Esophagus (tissue), 2 donors: ENCODE results near the gene PLOD3. TPM values are rescaled to one million over a fixed set of nuclear protein-coding genes. Genes with fewer than 3 reads are reported as not detected.
A peak's percentile ranks its signal among the peaks of the same experiment; 100 is the strongest.

Experiments
- H3K27ac ChIP-seq, 2 donors: one replicate each; pipeline ENCODE4 v1.5.1; 2013; ENCODE audit warnings: low read depth in 2 of 2, mild to moderate bottlenecking in 2 of 2, inconsistent platforms in 1 of 2, low read length in 1 of 2, moderate library complexity in 1 of 2
- H3K27me3 ChIP-seq, 2 donors: one replicate each; pipeline ENCODE4 v1.6.1; 2013; ENCODE audit warnings: low read length in 2 of 2, control low read depth in 1 of 2, mild to moderate bottlenecking in 1 of 2; ENCODE audit not compliant: insufficient read depth in 2 of 2, control insufficient read depth in 1 of 2
- H3K36me3 ChIP-seq, 2 donors: one replicate each; pipeline ENCODE4 v1.6.1; 2013; ENCODE audit warnings: low read length in 1 of 2; ENCODE audit not compliant: control insufficient read depth in 2 of 2, insufficient read depth in 2 of 2
- H3K4me1 ChIP-seq, 2 donors: one replicate each; pipeline ENCODE4 v1.6.1; 2013; ENCODE audit warnings: low read length in 1 of 2; ENCODE audit not compliant: control insufficient read depth in 2 of 2, insufficient read depth in 2 of 2
- H3K4me3 ChIP-seq, 2 donors: one replicate each; pipeline ENCODE4 v1.5.1; 2013; ENCODE audit warnings: low read length in 2 of 2, mild to moderate bottlenecking in 2 of 2, low read depth in 1 of 2, moderate library complexity in 1 of 2
- H3K9me3 ChIP-seq, 2 donors: one replicate each; pipeline ENCODE4 v1.6.1; 2013; ENCODE audit warnings: mild to moderate bottlenecking in 2 of 2, low read depth in 1 of 2, low read length in 1 of 2, moderate library complexity in 1 of 2; ENCODE audit not compliant: control insufficient read depth in 2 of 2, insufficient read depth in 1 of 2
- WGBS, 2 donors: extraction: QIAGEN DNeasy Blood & Tissue Kit; methylation state at CpG; one replicate each; pipeline ENCODE4 v1.1.7; 2013; 5-methylcytosine and 5-hydroxymethylcytosine counted together
- polyA plus RNA-seq, 2 donors: library from polyadenylated mRNA; stranded (reverse); fragments of 200-250 nt; gene quantifications; one replicate each; pipeline ENCODE4 v1.2.3, GENCODE V29; 2013
- donor health status: healthy with polysubstance abuse.
- donor health status: Bipolar disorder and iron deficiency.

Gene PLOD3
- polyA plus RNA-seq, 2 donors = 9.2 to 9.7 TPM

DNA sequence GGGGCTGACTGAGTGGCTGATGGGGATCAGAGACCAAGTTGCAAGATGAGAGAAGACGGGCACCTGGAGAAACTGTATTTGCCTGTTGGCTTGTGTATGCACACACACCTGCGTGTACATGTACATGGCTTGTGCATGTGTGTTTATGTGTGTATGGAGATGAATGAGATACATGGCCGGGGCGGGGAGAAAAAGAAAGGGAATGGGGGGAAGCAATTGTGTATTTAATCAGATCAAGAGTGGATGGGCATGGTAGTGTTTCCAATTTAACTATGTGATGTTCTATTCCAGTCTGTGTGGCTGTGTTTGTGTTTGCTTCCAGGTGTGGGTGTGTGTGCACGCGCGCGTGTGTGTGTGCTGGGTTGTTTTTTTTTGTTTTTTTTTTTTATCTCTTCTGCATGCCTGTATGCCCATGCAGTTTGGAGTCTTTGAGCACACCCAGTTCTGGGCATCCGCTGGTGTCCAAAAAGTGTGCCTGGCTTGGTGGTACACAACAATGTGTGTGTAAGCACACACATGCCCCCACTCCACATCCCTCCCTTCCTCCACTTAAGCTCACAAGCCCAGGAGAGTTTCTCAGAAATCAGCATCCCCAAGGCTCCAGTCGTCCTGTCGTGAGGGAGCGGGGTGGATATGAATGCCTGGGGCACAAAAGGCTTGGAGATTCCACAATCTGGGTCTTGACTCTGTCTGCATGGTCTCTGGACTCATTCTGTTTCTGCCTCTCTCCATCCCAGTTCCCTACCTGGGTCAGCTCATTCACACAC, 49.6 kb downstream of the PLOD3 start:
- 3 to 4% methylated on average over 12 of the region's 12 CpGs for WGBS, 2 donors
- H3K36me3 ChIP-seq = no peaks in the 10 kb centered on the region
- H3K4me1 ChIP-seq = peaks cover 28 to 33% of the 10 kb centered on the region in 2 donors
- no peaks in the 10 kb centered on the region for H3K9me3 ChIP-seq
- no peak overlapping the region for H3K4me3 ChIP-seq
- peaks cover 5 to 33% of the 10 kb centered on the region in 2 donors for H3K27me3 ChIP-seq
- H3K27ac ChIP-seq = no peak overlapping the region

DNA sequence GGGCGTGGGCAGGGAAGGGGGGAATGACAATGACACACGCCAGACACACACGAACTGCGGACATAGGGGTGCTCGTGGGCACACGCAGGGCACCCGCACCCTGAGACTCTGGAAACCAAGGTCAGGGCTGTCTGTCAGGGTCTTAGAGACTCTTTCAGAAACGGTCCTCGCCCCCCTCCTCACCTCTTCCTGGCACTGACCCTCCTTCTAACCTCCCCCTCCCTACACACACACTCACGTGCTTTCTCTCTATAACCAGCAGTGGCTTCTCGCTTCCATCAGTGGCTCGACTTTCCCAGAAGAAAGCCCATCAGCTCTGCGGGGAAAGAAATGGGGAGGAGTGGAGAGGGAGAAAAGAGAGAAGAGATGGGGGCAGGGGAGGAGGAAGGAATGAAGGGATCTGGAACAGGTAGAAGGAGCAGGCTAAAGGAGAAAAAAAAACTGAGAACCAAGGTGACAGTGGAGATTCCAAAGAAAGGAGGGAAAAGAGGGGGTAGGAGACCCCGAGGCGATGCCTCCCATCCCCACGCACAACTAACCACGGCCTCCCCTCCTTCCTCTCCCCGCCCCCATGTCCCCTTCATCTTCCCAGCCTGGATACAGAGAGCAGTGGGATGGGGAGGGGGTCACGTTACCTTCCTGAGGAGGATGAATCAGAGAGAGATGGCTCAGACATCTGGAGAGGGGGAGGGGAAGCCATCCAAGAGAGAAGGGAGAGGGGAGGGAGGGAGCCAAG, 50.3 kb downstream of the PLOD3 start:
- peaks cover 25 to 33% of the 10 kb centered on the region in 2 donors for H3K4me1 ChIP-seq
- H3K27me3 ChIP-seq = peaks cover 2 to 26% of the 10 kb centered on the region in 2 donors
- WGBS, 2 donors = 1 to 3% methylated on average over 18 to 19 of the region's 19 CpGs
- no peak overlapping the region for H3K4me3 ChIP-seq
- H3K36me3 ChIP-seq = no peaks in the 10 kb centered on the region
- no peaks in the 10 kb centered on the region for H3K9me3 ChIP-seq
- H3K27ac ChIP-seq = no peak overlapping the region

DNA sequence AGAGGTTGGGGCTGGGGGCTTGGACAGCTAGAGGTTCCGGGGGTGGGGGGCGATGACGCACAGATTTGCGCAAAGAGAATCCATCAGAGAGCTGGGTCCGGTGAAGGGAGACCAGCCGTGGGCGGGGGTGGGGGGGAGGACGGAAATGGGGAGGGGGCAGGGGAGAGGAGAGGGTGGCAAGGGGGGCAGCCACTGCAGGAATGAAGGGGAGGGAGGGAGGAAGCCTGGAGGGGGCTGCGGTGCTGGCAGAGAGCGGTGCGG, 50.8 kb downstream of the PLOD3 start:
- Histone ChIP-seq H3K36me3 (no peaks in the 10 kb centered on the region), H3K4me1 (peaks cover 24 to 31% of the 10 kb centered on the region in 2 donors), H3K9me3 (no peaks in the 10 kb centered on the region), H3K4me3 (no peak overlapping the region), H3K27ac (no peak overlapping the region), H3K27me3 (peaks cover under 1 to 21% of the 10 kb centered on the region in 2 donors)
- 1 to 7% methylated on average over 10 to 11 of the region's 11 CpGs for WGBS, 2 donors

DNA sequence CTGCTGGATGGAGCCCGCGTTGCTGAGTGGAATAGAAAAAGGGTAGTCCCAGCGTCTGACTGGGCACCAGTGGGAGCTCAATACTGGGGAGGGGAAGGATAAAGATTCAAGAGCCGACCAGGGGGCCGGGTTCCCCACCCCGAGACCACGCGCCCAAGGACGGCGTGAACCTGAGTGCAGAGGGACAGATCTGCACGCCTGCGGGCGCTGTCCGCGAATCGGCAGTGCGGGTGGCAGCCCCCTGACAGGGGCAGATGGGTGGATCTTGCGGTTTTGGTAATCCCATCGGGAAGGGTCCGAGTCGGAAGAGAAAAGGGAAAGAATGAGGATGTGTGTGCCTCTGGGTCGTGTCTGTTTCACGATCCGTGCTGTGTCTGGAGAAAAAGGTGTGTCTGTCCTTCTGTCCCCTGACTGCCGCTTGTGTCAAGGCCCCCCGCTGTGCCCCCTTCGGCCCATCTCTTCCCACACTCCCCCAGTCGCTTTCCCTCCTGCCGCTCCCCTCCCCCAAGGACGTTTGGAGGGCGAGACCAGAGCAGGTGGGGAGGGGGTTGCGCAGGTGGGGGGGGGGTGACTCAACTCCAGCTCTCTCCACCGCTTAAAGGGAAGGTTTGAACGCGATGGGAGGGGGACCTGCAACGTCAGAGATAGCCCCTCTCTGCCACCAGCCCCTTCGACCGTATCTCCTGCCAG, 51.3 kb downstream of the PLOD3 start:
- Histone ChIP-seq H3K36me3 (no peaks in the 10 kb centered on the region), H3K27ac (no peak overlapping the region), H3K4me1 (peaks cover 24 to 31% of the 10 kb centered on the region in 2 donors), H3K4me3 (peak overlapping the region in 1 of 2 donors; percentile 3), H3K27me3 (peaks cover 0 to 20% of the 10 kb centered on the region in 2 donors), H3K9me3 (no peaks in the 10 kb centered on the region)
- WGBS, 2 donors = 1 to 2% methylated on average over 37 to 38 of the region's 38 CpGs

DNA sequence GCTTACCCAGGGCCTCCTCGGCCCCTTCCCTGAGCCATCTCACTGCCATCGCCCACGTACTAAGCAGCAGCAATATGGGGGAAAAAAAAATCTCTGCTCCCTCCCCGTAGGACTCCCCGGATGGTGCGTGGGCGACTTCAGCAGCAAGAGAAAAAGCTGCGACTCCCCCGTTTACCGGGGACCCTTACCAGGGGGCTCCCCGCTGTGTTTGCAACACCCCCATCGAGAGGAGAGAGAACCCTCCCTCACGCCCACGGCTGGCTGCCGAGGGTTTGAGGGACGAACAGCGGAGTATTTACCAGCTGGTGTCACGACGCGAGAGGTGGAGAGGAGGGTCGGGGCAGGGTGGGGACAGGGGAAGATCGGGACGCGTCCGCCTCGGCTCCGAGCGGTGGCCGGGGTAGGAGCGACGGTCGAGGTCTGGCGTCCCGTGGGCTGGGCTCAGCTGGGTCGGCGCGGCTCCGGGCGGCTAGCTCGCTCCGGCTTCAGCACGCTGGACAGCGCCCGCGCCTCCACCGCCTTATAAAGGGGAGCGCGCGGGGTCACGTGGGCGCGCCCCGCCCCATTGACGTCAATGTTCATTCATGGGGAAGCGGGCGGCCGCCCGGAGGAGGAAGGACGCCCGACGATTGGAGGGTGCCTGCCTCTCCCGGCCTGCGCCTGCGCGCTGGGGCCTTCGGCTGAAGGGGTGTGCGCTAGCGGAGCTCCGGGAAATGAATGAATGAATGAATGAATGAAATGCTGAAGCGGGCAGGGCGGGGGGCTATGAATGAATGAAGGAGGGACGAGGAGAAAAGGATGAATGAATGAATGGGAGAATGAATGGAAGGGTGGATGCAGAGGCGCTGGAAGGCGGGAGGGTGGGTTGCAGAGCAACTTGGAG, 52.1 kb downstream of the PLOD3 start, which contains the start of gene VGF:
VGF (minus strand) TSS at position 495 of the 883 bp plus-strand sequence. CDS start 726 bp downstream, outside the sequence.
- H3K4me3 ChIP-seq = peak within 1 kb of the TSS in 1 of 2 donors; percentile 3
- 3% methylated on average over 74 of the region's 74 CpGs for WGBS, 2 donors

DNA sequence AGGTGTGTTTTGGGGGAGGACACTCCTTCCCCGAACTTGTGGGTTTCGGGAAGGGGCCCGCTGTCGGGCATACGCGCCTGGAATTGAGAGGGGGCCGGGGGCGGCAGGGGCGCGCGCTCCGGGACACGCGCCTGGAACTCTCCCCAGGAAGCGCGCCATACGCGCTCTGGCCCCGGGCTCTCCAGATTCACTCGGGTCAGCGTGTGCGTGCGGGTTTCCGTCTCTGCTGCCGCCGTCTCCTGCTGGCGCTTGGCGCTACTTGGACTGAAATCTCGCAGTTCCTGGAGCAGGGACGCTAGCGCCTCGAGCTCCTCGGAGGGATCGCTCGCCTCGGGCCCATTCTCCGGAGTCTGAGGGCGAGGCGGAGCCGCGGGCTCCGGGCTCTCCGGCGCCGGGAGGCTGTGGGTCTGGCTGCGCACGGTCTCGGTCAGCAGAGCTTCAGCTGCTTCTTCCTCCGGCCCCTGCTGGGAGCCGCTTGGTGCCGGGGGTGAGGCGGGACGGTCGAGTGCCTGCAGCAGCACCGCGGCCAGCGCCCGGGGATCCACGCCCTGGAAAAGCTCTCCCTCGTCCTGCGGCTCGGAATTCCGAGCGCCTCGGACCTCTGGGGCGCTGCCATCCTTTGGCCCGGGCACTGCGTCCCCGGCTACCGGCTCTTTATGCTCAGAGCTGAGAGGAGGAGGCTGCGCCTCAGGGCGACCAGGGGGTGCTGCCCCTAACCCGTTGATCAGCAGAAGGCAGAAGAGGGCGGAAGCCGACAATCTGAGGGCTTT, 53.1 kb downstream of the PLOD3 start:
- Histone ChIP-seq H3K27me3 (peaks cover 0 to 12% of the 10 kb centered on the region in 2 donors), H3K4me3 (peak overlapping the region in 1 of 2 donors; percentile 42)

More for the DNA sequence above, 52.1 kb downstream of the PLOD3 start, which contains the start of gene VGF:
- no peaks in the 10 kb centered on the region for H3K36me3 ChIP-seq
- no peak within 1 kb of the TSS for H3K27ac ChIP-seq
- peaks cover 24 to 31% of the 10 kb centered on the region in 2 donors for H3K4me1 ChIP-seq
- peaks cover 0 to 16% of the 10 kb centered on the region in 2 donors for H3K27me3 ChIP-seq
- no peaks in the 10 kb centered on the region for H3K9me3 ChIP-seq

DNA sequence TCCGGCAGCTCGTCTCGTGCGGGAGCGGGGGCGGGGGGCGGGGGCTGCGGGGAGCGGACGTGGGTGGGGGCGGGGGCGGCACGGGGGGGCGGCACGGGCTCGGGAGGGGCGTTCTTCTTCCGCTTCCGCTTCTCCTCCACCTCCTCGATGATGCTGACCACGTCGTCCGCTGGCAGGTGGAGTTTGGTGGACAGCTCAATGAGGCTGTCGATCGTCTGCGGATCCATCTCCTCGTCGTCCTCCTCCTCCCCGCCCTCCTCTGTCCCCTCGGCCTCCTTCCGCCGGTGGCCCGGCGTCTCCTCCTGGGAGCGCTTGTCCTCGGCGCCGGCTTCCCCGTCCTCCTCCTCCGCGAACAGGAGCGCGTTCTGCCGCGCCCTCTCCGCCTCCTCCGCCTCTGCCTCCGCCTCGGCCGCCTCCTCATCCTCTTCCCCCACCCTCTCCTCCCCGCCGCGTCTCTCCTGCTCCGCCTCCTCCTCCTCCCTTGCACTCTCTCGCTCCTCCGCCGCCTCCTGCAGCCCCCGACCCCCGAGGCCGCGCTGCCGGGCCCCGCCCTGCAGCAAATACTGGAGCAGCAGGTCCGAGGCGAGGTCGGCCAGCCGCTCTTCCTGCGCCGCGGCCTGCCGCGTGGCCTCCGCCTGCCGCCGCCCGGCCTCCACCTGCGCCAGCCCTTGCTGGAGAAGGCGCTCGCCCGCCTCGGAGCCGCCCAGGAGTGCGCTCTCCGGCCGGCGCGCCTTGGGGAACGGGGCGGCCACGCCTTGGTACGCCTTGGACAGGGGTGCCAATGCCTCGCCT, 53.9 kb downstream of the PLOD3 start:
- Histone ChIP-seq H3K27me3 (peaks cover 0 to 9% of the 10 kb centered on the region in 2 donors), H3K4me1 (peaks cover 24 to 25% of the 10 kb centered on the region in 2 donors), H3K36me3 (peaks cover 4 to 10% of the 10 kb centered on the region in 2 donors), H3K27ac (no peak overlapping the region), H3K4me3 (peak overlapping the region; percentile 30 to 42), H3K9me3 (no peaks in the 10 kb centered on the region)
- WGBS, 2 donors = 1% methylated on average over 70 to 92 of the region's 92 CpGs

More for the DNA sequence above, 53.1 kb downstream of the PLOD3 start:
- H3K27ac ChIP-seq = no peak overlapping the region
- WGBS, 2 donors = 2% methylated on average over 65 to 75 of the region's 75 CpGs
- peaks cover 24 to 25% of the 10 kb centered on the region in 2 donors for H3K4me1 ChIP-seq
- H3K9me3 ChIP-seq = no peaks in the 10 kb centered on the region
- peaks cover 2 to 4% of the 10 kb centered on the region in 2 donors for H3K36me3 ChIP-seq
